PC-9 (cell line): ENCODE measurements around the gene C10orf67. TPM values are rescaled to one million over a fixed set of nuclear protein-coding genes. Genes with fewer than 3 reads are reported as not detected.

Experiments used
- BruUV-seq: library from RNA; stranded (reverse); fragments of 400-500 nt; replicated peaks from 2 replicates; lab custom pipeline; 2021; lab: Mats Ljungman, UMichigan
- CTCF ChIA-PET: fragments of 300-600 bp; sonication (Branson Sonifier 250); formaldehyde crosslinking; loops from one replicate; lab custom pipeline; 2022; ENCODE audit warnings: antibody characterized with exemption; lab: Charles Lee
- POLR2A ChIA-PET: fragments of 300-600 bp; sonication (Branson Sonifier 250); formaldehyde crosslinking; loops from one replicate; lab custom pipeline; 2022; ENCODE audit warnings: antibody characterized with exemption; ENCODE audit not compliant: unreplicated experiment; lab: Charles Lee
- DNase-seq, 2 experiments: peaks; one replicate each; pipeline versions ENCODE4 v3.0.0 to v3.0.0-alpha.2; 2015 to 2022; ENCODE audit warnings: mixed read lengths in 1 of 2
- H2AFZ ChIP-seq: fragments of 200-600 bp; sonication (generic); 2 replicates; pipeline ENCODE4 v1.8.1; 2017; ENCODE audit warnings: antibody characterized with exemption
- H3F3A ChIP-seq: fragments of 200-600 bp; sonication (generic); 2 replicates; pipeline ENCODE4 v1.8.1; 2017; ENCODE audit warnings: antibody characterized with exemption, mild to moderate bottlenecking, low read depth; ENCODE audit not compliant: insufficient read depth
- H3K27ac ChIP-seq: fragments of 200-600 bp; sonication (generic); 2 replicates; pipeline ENCODE4 v1.6.1; 2016; ENCODE audit warnings: mixed run types
- H3K27me3 ChIP-seq: fragments of 200-600 bp; sonication (generic); 2 replicates; pipeline ENCODE4 v1.6.1; 2016; ENCODE audit warnings: low read depth, mixed run types; ENCODE audit not compliant: insufficient read depth
- H3K36me3 ChIP-seq: fragments of 200-600 bp; sonication (generic); 2 replicates; pipeline ENCODE4 v1.6.1; 2016; ENCODE audit warnings: low read depth, mixed run types
- H3K4me1 ChIP-seq: fragments of 200-600 bp; sonication (generic); replicated peaks from 2 replicates; pipeline ENCODE4 v1.6.1; 2016; ENCODE audit warnings: mixed run types; ENCODE audit not compliant: insufficient read depth
- H3K4me2 ChIP-seq: fragments of 200-600 bp; sonication (generic); 2 replicates; pipeline ENCODE4 v1.6.1; 2017; ENCODE audit warnings: mixed run types
- H3K4me3 ChIP-seq: fragments of 200-600 bp; sonication (generic); 2 replicates; pipeline ENCODE4 v1.6.1; 2016; ENCODE audit warnings: mixed run types
- H3K79me2 ChIP-seq: fragments of 200-600 bp; sonication (generic); 2 replicates; pipeline ENCODE4 v1.6.1; 2017; ENCODE audit warnings: low read depth, mixed run types
- H3K9me2 ChIP-seq: fragments of 200-600 bp; sonication (generic); 2 replicates; pipeline ENCODE4 v1.8.1; 2017; ENCODE audit warnings: mild to moderate bottlenecking; ENCODE audit not compliant: insufficient read depth
- H3K9me3 ChIP-seq: fragments of 200-600 bp; sonication (generic); 2 replicates; pipeline ENCODE4 v1.8.1; 2016; ENCODE audit warnings: low read depth; ENCODE audit not compliant: insufficient read depth
- H4K20me1 ChIP-seq: fragments of 200-600 bp; sonication (generic); 2 replicates; pipeline ENCODE4 v1.8.1; 2017; ENCODE audit not compliant: insufficient read depth
- EZH2 ChIP-seq: fragments of 200-600 bp; sonication (generic); IDR thresholded peaks from 2 replicates; pipeline ENCODE4 v1.8.0; 2017; ENCODE audit warnings: antibody characterized with exemption, low read depth
- intact Hi-C: fragments of 100-400 bp; cut with micrococcal nuclease; formaldehyde crosslinking; loops from one replicate; pipeline ENCODE4 v1.10.0; 2022; ENCODE audit not compliant: unreplicated experiment
- total RNA-seq: library from RNA; stranded (reverse); gene quantifications from 2 replicates; pipeline ENCODE4 v1.2.3, GENCODE V29; 2021
- TF ChIP-seq, protein P1 (sequence below): fragments of 200-600 bp; sonication (generic); conservative IDR thresholded peaks from 2 replicates; pipeline ENCODE4 v1.6.1; 2017; ENCODE audit warnings: mixed run types, antibody characterized with exemption, mild to moderate bottlenecking, moderate library complexity

Gene C10orf67
- total RNA-seq, 1 experiment from 2014 or later: 1.2 TPM

DNA sequence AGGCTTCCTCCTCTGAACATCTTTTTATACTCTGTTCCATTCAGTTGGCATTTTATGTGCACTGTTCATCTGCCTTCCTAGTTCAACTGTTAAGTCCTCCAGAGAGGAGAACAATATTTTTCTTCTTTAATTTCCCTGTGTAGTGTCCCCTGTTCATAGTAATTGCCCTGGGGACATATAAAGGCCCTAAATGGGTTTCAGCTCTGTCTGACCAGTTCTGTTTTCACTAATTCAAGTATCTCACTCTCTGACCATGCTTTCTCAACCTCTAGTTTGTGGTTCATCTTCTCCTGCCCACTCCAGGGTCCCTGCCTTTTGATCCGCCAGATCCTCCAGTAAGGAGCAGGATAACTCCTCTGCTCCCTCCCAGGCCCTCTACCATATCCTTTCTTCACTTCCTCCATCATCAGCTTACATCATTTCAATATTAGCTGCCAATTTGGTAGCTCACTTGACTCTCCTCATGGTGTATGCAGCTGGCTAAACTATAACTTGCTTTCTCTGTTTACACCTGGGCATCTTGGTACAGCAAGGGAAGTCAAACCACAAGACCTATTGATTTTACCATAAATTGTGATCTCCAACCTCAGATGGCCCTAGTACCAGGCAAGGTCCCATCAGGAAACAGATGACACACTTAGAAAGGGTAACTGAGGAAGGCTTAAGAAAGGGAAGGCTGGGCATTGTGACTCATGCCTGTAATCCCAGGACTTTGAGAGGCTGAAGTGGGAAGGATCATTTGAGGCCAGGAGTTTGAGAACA, 17.7 kb upstream of the C10orf67 start:
- Histone ChIP-seq H3F3A (no peaks in the 10 kb centered on the region), H3K4me1 (no peaks in the 10 kb centered on the region), H3K36me3 (no peaks in the 10 kb centered on the region), H3K27ac (no peak overlapping the region), H3K4me3 (no peak overlapping the region), H4K20me1 (no peaks in the 10 kb centered on the region), H3K9me2 (no peaks in the 10 kb centered on the region), H3K27me3 (no peaks in the 10 kb centered on the region), H3K79me2 (no peaks in the 10 kb centered on the region), H3K4me2 (no peak overlapping the region), H2AFZ (no peak overlapping the region), H3K9me3 (no peaks in the 10 kb centered on the region)
- ChIA-PET CTCF (no interaction called here), POLR2A (no interaction called here)
- intact Hi-C loops: no loop called here
- BruUV-seq: no TSS peak
- TF ChIP-seq EZH2: no peak
- TF ChIP-seq, protein P1, sequence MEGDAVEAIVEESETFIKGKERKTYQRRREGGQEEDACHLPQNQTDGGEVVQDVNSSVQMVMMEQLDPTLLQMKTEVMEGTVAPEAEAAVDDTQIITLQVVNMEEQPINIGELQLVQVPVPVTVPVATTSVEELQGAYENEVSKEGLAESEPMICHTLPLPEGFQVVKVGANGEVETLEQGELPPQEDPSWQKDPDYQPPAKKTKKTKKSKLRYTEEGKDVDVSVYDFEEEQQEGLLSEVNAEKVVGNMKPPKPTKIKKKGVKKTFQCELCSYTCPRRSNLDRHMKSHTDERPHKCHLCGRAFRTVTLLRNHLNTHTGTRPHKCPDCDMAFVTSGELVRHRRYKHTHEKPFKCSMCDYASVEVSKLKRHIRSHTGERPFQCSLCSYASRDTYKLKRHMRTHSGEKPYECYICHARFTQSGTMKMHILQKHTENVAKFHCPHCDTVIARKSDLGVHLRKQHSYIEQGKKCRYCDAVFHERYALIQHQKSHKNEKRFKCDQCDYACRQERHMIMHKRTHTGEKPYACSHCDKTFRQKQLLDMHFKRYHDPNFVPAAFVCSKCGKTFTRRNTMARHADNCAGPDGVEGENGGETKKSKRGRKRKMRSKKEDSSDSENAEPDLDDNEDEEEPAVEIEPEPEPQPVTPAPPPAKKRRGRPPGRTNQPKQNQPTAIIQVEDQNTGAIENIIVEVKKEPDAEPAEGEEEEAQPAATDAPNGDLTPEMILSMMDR: no peak
- DNase-seq: no peak

GRCh38 chr10:23361665-23362064, 17.1 kb upstream of the C10orf67 start:
- H3K36me3 ChIP-seq: no peaks in the 10 kb centered on the region
- BruUV-seq: no TSS peak
- CTCF ChIA-PET: no interaction called here

GRCh38 chr10:23359692-23360380, 15.2 kb upstream of the C10orf67 start:
- DNase-seq: no peak
- no peaks in the 10 kb centered on the region for H3K27me3 ChIP-seq
- H3K4me3 ChIP-seq: no peak overlapping the region
- no peaks in the 10 kb centered on the region for H3K36me3 ChIP-seq
- ChIA-PET POLR2A (no interaction called here), CTCF (no interaction called here)
- no peaks in the 10 kb centered on the region for H3K4me1 ChIP-seq
- no peaks in the 10 kb centered on the region for H3K9me2 ChIP-seq
- TF ChIP-seq, protein P1: no peak
- no peak for TF ChIP-seq EZH2
- no peaks in the 10 kb centered on the region for H4K20me1 ChIP-seq
- H3F3A ChIP-seq: no peaks in the 10 kb centered on the region
- no peak overlapping the region for H3K4me2 ChIP-seq
- intact Hi-C loops: no loop called here
- BruUV-seq: no TSS peak
- H3K27ac ChIP-seq: no peak overlapping the region
- no peaks in the 10 kb centered on the region for H3K79me2 ChIP-seq
- H3K9me3 ChIP-seq: no peaks in the 10 kb centered on the region
- H2AFZ ChIP-seq: no peak overlapping the region

More at GRCh38 chr10:23361665-23362064, 17.1 kb upstream of the C10orf67 start:
- DNase-seq: no peak
- H3F3A ChIP-seq: no peaks in the 10 kb centered on the region
- no peak overlapping the region for H2AFZ ChIP-seq
- H4K20me1 ChIP-seq: no peaks in the 10 kb centered on the region
- H3K4me1 ChIP-seq: no peaks in the 10 kb centered on the region
- no peaks in the 10 kb centered on the region for H3K27me3 ChIP-seq
- POLR2A ChIA-PET: no interaction called here
- H3K4me2 ChIP-seq: no peak overlapping the region
- no peaks in the 10 kb centered on the region for H3K9me3 ChIP-seq
- H3K9me2 ChIP-seq: no peaks in the 10 kb centered on the region
- H3K79me2 ChIP-seq: no peaks in the 10 kb centered on the region
- H3K27ac ChIP-seq: no peak overlapping the region
- intact Hi-C loops: no loop called here
- no peak for TF ChIP-seq EZH2
- TF ChIP-seq, protein P1: no peak
- H3K4me3 ChIP-seq: no peak overlapping the region
